Chondrocyte (in vitro differentiated cells): ENCODE results near the gene GHITM. TPM values are rescaled to one million over a fixed set of nuclear protein-coding genes. Genes with fewer than 3 reads are reported as not detected.

Experiments used
- DNase-seq: peaks from one replicate; pipeline ENCODE4 v3.0.0; 2021; ENCODE audit warnings: mixed read lengths, low spot score
- H3K27ac Mint-ChIP-seq: one replicate; pipeline ENCODE4 v1.8.0; 2021; ENCODE audit warnings: mild to moderate bottlenecking, moderate library complexity, mixed read lengths; ENCODE audit not compliant: unreplicated experiment
- H3K27me3 Mint-ChIP-seq: 2 replicates; pipeline ENCODE4 v1.8.0; 2021; ENCODE audit warnings: low read depth, mixed read lengths
- H3K36me3 Mint-ChIP-seq: 2 replicates; pipeline ENCODE4 v1.8.0; 2021; ENCODE audit warnings: low read depth, mixed read lengths
- H3K4me1 Mint-ChIP-seq: 2 replicates; pipeline ENCODE4 v1.8.0; 2021; ENCODE audit warnings: low read depth, mild to moderate bottlenecking, mixed read lengths
- H3K4me3 Mint-ChIP-seq: one replicate; pipeline ENCODE4 v1.8.0; 2021; ENCODE audit warnings: mild to moderate bottlenecking, moderate library complexity, mixed read lengths; ENCODE audit not compliant: unreplicated experiment
- H3K9me3 Mint-ChIP-seq: 2 replicates; pipeline ENCODE4 v1.8.0; 2021; ENCODE audit warnings: low read depth, mixed read lengths
- CTCF ChIP-seq: fragments of 200-600 bp; sonication (generic); IDR thresholded peaks from 2 replicates; pipeline ENCODE4 v1.5.0; 2021; ENCODE audit warnings: antibody characterized with exemption, mild to moderate bottlenecking, moderate library complexity
- total RNA-seq: library from RNA; stranded (reverse); gene quantifications from 3 replicates; pipeline ENCODE4 v1.2.1, GENCODE V29; 2021

Gene GHITM
- total RNA-seq, 1 donor from 2014 or later, result 114 TPM

GRCh38 chr10:84135836-84136235 lies 3.5 kb upstream of the GHITM start:
- Mint-ChIP-seq H3K4me1 (peaks cover 16% of the 10 kb centered on the region), H3K27me3 (peaks cover 28% of the 10 kb centered on the region), H3K4me3 (no peak overlapping the region), H3K27ac (no peak overlapping the region), H3K36me3 (no peaks in the 10 kb centered on the region), H3K9me3 (no peaks in the 10 kb centered on the region)
- no peak for DNase-seq
- no peak for TF ChIP-seq CTCF

GRCh38 chr10:84137811-84138210 lies 1.5 kb upstream of the GHITM start:
- H3K4me1 Mint-ChIP-seq, result peaks cover 25% of the 10 kb centered on the region
- peaks cover 20% of the 10 kb centered on the region for H3K27me3 Mint-ChIP-seq
- DNase-seq, result no peak
- TF ChIP-seq CTCF, result no peak
- H3K36me3 Mint-ChIP-seq, result peaks cover 3% of the 10 kb centered on the region
- H3K9me3 Mint-ChIP-seq, result no peaks in the 10 kb centered on the region
- no peak overlapping the region for H3K4me3 Mint-ChIP-seq
- no peak overlapping the region for H3K27ac Mint-ChIP-seq

GRCh38 chr10:84138478-84139125 lies 707 bp upstream of the GHITM start:
- H3K27ac Mint-ChIP-seq, result peak overlapping the region; percentile 98
- no peak for TF ChIP-seq CTCF
- H3K9me3 Mint-ChIP-seq, result no peaks in the 10 kb centered on the region
- peaks cover 8% of the 10 kb centered on the region for H3K36me3 Mint-ChIP-seq
- DNase-seq, result no peak
- H3K4me3 Mint-ChIP-seq, result peak overlapping the region; percentile 95
- peaks cover 14% of the 10 kb centered on the region for H3K27me3 Mint-ChIP-seq
- H3K4me1 Mint-ChIP-seq, result peaks cover 25% of the 10 kb centered on the region

GRCh38 chr10:84140036-84140379 lies 699 bp downstream of the GHITM start:
- Mint-ChIP-seq H3K36me3 (peaks cover 14% of the 10 kb centered on the region), H3K27ac (peak overlapping the region; percentile 98), H3K4me1 (peaks cover 25% of the 10 kb centered on the region), H3K9me3 (no peaks in the 10 kb centered on the region), H3K4me3 (peak overlapping the region; percentile 95), H3K27me3 (peaks cover 4% of the 10 kb centered on the region)
- no peak for TF ChIP-seq CTCF
- DNase-seq, result no peak

- H3K27me3 Mint-ChIP-seq, result no peaks in the 10 kb centered on the region
- H3K9me3 Mint-ChIP-seq, result no peaks in the 10 kb centered on the region
- DNase-seq, result no peak
- no peak for TF ChIP-seq CTCF
- H3K36me3 Mint-ChIP-seq, result peaks cover 46% of the 10 kb centered on the region
- no peak overlapping the region for H3K4me3 Mint-ChIP-seq
- no peaks in the 10 kb centered on the region for H3K4me1 Mint-ChIP-seq
- H3K27ac Mint-ChIP-seq, result no peak overlapping the region
These were observed 8.0 kb downstream of the GHITM start for GRCh38 chr10:84147347-84147746.
